ENCODE measurements around the gene CHID1.

- TF ChIP-seq ETS1 (IDR thresholded peaks at IDR 0.05) (no peak), EZH2 (IDR thresholded peaks at IDR 0.05; ENCODE audit: low read depth, unreplicated experiment) (no peak)
Measured at GRCh38 chr11:904380-904779, 6.2 kb downstream of the CHID1 start.

All from GM23338 (cell line).